ENCODE measurements around the gene ATOH1. TPM values are rescaled to one million over a fixed set of nuclear protein-coding genes. Genes with fewer than 3 reads are reported as not detected.

Gene ATOH1, protein sequence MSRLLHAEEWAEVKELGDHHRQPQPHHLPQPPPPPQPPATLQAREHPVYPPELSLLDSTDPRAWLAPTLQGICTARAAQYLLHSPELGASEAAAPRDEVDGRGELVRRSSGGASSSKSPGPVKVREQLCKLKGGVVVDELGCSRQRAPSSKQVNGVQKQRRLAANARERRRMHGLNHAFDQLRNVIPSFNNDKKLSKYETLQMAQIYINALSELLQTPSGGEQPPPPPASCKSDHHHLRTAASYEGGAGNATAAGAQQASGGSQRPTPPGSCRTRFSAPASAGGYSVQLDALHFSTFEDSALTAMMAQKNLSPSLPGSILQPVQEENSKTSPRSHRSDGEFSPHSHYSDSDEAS
- total RNA-seq (not detected), polyA plus RNA-seq (ENCODE audit: insufficient read length in 6 of 6) (not detected)
- long read RNA-seq, donor 1, result 0 reads
- long read RNA-seq, donor 2, result 0 reads
- long read RNA-seq, donor 3, result 0 reads
- long read RNA-seq, donor 4, result 0 reads
- long read RNA-seq, donor 5, result 0 reads
- long read RNA-seq, donor 6, result 0 reads
- long read RNA-seq, donor 7, result 0 reads
- long read RNA-seq, donor 8, result 0 reads
- long read RNA-seq, donor 9, partial matches to known transcripts, result 0 of 1 reads
- long read RNA-seq, donor 9, other reads (novel, unspliced or antisense), result 0 of 1 reads
- long read RNA-seq, donor 10, result 0 reads
- long read RNA-seq, donor 11, result 0 reads
- long read RNA-seq, donor 12, result 0 reads

DNA sequence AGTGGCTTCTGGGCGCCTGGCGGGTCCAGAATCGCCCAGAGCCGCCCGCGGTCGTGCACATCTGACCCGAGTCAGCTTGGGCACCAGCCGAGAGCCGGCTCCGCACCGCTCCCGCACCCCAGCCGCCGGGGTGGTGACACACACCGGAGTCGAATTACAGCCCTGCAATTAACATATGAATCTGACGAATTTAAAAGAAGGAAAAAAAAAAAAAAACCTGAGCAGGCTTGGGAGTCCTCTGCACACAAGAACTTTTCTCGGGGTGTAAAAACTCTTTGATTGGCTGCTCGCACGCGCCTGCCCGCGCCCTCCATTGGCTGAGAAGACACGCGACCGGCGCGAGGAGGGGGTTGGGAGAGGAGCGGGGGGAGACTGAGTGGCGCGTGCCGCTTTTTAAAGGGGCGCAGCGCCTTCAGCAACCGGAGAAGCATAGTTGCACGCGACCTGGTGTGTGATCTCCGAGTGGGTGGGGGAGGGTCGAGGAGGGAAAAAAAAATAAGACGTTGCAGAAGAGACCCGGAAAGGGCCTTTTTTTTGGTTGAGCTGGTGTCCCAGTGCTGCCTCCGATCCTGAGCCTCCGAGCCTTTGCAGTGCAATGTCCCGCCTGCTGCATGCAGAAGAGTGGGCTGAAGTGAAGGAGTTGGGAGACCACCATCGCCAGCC is at the start of gene ATOH1:
Gene ATOH1, plus strand, starts transcription at position 422 of the 663 bp plus-strand sequence. Its CDS starts 174 bp downstream, at position 596.
- intact Hi-C loops (cut with DNase I), result no loop called here
- DNase-seq (peak in 1 of 4 donors; percentile 74), ATAC-seq (peak; percentile 79)
- Histone ChIP-seq H3K27me3 (peaks cover 63 to 88% of the 10 kb centered on the region in 2 donors), H3K9me3 (no peaks in the 10 kb centered on the region), H3K4me1 (peaks cover 5 to 9% of the 10 kb centered on the region in 2 donors), H3K36me3 (no peaks in the 10 kb centered on the region), H3K27ac (no peak within 1 kb of the TSS), H3K4me3 (peak within 1 kb of the TSS; percentile 5 to 19)
- TF ChIP-seq, protein P1, sequence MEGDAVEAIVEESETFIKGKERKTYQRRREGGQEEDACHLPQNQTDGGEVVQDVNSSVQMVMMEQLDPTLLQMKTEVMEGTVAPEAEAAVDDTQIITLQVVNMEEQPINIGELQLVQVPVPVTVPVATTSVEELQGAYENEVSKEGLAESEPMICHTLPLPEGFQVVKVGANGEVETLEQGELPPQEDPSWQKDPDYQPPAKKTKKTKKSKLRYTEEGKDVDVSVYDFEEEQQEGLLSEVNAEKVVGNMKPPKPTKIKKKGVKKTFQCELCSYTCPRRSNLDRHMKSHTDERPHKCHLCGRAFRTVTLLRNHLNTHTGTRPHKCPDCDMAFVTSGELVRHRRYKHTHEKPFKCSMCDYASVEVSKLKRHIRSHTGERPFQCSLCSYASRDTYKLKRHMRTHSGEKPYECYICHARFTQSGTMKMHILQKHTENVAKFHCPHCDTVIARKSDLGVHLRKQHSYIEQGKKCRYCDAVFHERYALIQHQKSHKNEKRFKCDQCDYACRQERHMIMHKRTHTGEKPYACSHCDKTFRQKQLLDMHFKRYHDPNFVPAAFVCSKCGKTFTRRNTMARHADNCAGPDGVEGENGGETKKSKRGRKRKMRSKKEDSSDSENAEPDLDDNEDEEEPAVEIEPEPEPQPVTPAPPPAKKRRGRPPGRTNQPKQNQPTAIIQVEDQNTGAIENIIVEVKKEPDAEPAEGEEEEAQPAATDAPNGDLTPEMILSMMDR (IDR thresholded peaks at IDR 0.05), result no peak

DNA sequence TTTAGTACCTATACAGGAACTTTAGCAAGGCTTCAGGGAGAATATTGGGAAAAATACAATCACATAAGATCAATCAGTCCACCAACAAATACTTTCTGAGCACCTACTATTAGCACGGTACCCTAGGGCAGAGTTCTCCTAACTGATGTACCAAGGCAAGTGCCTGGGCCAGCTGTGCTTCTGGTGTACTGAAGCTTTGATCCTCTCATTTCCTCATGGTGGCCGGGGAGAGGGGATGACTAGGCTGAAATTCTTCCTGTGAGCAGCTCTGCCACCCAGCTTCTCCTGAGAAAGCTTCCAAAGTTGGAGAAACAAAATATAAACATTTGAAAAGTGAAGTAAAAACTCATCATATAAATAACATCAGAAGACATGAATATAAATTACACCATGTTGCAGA is 49.3 kb upstream of the ATOH1 start:
- Histone ChIP-seq H3K4me1 (no peaks in the 10 kb centered on the region), H3K4me3 (no peak overlapping the region), H3K27ac (no peak overlapping the region), H3K9me3 (no peaks in the 10 kb centered on the region), H3K27me3 (no peaks in the 10 kb centered on the region), H3K36me3 (no peaks in the 10 kb centered on the region)
- ATAC-seq (no peak), DNase-seq (no peak)
- TF ChIP-seq, protein P1 (IDR thresholded peaks at IDR 0.05), result no peak
- intact Hi-C loops (cut with DNase I), result no loop called here

DNA sequence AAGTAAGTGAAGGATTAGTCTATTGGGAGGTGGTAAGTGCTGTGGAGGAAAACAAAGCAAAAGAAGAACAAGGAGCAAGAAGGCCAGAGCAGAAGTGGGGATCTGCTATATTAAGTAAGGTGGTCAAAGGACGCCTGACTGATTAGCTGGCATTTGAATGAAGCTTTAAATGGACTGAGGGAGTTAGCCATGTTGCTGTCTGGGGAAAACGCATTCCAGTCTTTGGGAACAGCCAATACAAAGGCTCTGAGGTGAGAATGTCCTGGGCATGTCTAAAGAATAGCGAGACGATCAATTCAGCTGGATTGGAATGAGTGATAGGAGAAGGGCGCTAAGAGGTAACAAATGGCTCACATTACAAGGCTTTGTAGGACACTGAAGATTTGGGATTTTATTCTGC is 48.5 kb upstream of the ATOH1 start:
- intact Hi-C loops (cut with DNase I), result no loop called here
- TF ChIP-seq, protein P1 (IDR thresholded peaks at IDR 0.05), result no peak
- no peaks in the 10 kb centered on the region for H3K27me3 ChIP-seq
- no peaks in the 10 kb centered on the region for H3K9me3 ChIP-seq
- no peaks in the 10 kb centered on the region for H3K4me1 ChIP-seq
- H3K36me3 ChIP-seq, result no peaks in the 10 kb centered on the region
- H3K4me3 ChIP-seq, result no peak overlapping the region
- DNase-seq, result no peak
- no peak overlapping the region for H3K27ac ChIP-seq
- ATAC-seq, result no peak

DNA sequence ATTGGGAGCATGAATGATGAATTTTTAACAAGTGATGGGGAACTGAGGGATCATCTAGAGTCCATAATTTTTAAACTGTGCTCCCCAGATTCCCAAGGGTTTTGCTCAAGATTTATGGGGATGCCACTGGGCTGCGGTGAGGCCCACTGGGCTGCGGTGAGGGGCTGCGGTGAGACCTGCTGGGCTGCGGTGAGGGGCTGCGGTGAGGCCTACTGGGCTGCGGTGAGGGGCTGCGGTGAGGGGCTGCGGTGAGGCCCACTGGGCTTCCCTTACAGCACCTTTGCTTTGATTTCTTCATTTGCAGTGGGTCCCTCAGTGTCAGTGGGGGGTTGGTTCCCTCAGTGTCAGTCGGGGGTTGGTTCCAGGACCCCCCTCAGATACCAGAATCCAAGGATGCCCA is 47.4 kb upstream of the ATOH1 start:
- Histone ChIP-seq H3K4me3 (no peak overlapping the region), H3K27ac (no peak overlapping the region), H3K36me3 (no peaks in the 10 kb centered on the region), H3K9me3 (no peaks in the 10 kb centered on the region), H3K27me3 (no peaks in the 10 kb centered on the region), H3K4me1 (no peaks in the 10 kb centered on the region)
- TF ChIP-seq, protein P1 (IDR thresholded peaks at IDR 0.05), result no peak
- ATAC-seq (no peak), DNase-seq (peak in 1 of 4 donors; percentile 62)
- intact Hi-C loops (cut with DNase I), result no loop called here

DNA sequence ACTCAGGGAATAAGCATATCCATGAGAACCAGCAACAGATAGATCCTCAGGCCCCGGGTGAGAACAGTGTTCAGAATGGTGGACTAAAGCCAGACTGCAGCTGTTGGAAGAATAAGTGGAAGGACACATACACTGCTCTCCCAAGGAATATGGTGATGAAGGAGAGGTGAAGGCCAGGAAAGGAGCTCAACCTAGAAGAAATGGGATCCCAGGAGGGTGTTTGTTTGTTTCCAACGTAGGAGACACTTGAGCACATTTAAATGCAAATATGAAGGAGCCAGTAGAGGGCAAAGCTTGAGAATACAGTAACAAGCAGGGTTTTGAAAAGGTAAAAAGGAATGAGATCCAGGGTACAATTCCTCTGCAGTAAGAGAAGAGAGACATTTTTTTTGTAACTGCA is 42.4 kb upstream of the ATOH1 start:
- H3K27ac ChIP-seq, result no peak overlapping the region

More for the DNA sequence above, 42.4 kb upstream of the ATOH1 start:
- Histone ChIP-seq H3K27me3 (no peaks in the 10 kb centered on the region), H3K36me3 (no peaks in the 10 kb centered on the region), H3K4me1 (no peaks in the 10 kb centered on the region), H3K4me3 (no peak overlapping the region), H3K9me3 (no peaks in the 10 kb centered on the region)
- DNase-seq (no peak), ATAC-seq (no peak)
- TF ChIP-seq, protein P1 (IDR thresholded peaks at IDR 0.05), result no peak
- intact Hi-C loops (cut with DNase I), result no loop called here

All from left lung (tissue), 14 donors.